Testis (tissue), 3 donors: Measurements from ENCODE around the gene MATK. TPM values are rescaled to one million over a fixed set of nuclear protein-coding genes. Genes with fewer than 3 reads are reported as not detected.
"Not testable (repeated sequence)": the region's sequence is repeated elsewhere in the genome, so short reads cannot be mapped to it uniquely, and the experiment has no call there.

Source experiments
- DNase-seq: peaks from one replicate; pipeline ENCODE4 v3.0.0-alpha.2; 2019
- H3K27ac ChIP-seq, 2 donors: fragments of 200-600 bp; sonication (generic); one replicate each; pipeline ENCODE4 v1.5.1; 2019
- H3K27me3 ChIP-seq: fragments of 200-600 bp; sonication (generic); one replicate; pipeline ENCODE4 v1.5.1; 2019
- H3K36me3 ChIP-seq: fragments of 200-600 bp; sonication (generic); one replicate; pipeline ENCODE4 v1.5.1; 2017; ENCODE audit warnings: low read depth; ENCODE audit errors: missing control alignments
- H3K4me1 ChIP-seq: fragments of 200-600 bp; sonication (generic); one replicate; pipeline ENCODE4 v1.5.1; 2019
- H3K4me3 ChIP-seq, 2 donors: fragments of 200-600 bp; sonication (generic); one replicate each; pipeline ENCODE4 v1.5.1; 2017 to 2019
- H3K9me3 ChIP-seq: fragments of 200-600 bp; sonication (generic); one replicate; pipeline ENCODE4 v1.5.1; 2017
- POLR2A ChIP-seq: fragments of 450-650 bp; IDR thresholded peaks from one replicate; pipeline ENCODE4 v1.6.1; 2017; ENCODE audit warnings: antibody characterized with exemption, mild to moderate bottlenecking, moderate library complexity
- WGBS, 2 donors: methylation state at CpG; one replicate each; pipeline ENCODE4 v1.1.5; 2018; 5-methylcytosine and 5-hydroxymethylcytosine counted together
- intact Hi-C: fragments of 100-400 bp; cut with DNase I; formaldehyde crosslinking; loops from one replicate; pipeline ENCODE4 v1.15.1; 2023; ENCODE audit warnings: low total_unique reads
- polyA plus RNA-seq: library from polyadenylated mRNA; stranded (reverse); fragments of 350-450 nt; fragmentation: Illumina TruSeq; extraction: RNeasy Lipid Tissue Mini Kit (QIAGEN cat#74804); gene quantifications from one replicate; pipeline ENCODE4 v1.2.3, GENCODE V29; 2014; ENCODE audit warnings: low read depth, low replicate concordance; ENCODE audit not compliant: insufficient read depth
- total RNA-seq, 2 donors: library from RNA; depleted of rRNA; stranded (reverse); fragments of >200 nt; gene quantifications; one replicate each; pipeline ENCODE4 v1.2.3, GENCODE V29; 2016
- TF ChIP-seq, protein P1 (sequence below), 3 experiments: fragments of 450-650 bp in 2 of 3; fragments of 200-600 bp in 1 of 3; sonication (generic) in 1 of 3; IDR thresholded peaks; one replicate each; pipeline ENCODE4 v1.5.1; 2016 to 2019; ENCODE audit warnings: antibody characterized with exemption in 3 of 3, mild to moderate bottlenecking in 2 of 3, moderate library complexity in 1 of 3

The MATK gene
- total and polyA plus RNA-seq, 3 donors from 2014 or later: 6.0 to 10.1 (median 10.1) TPM

GRCh38 chr19:3817761-3818160 is 31.6 kb upstream of the MATK start:
- no peak overlapping the region for H3K4me3 ChIP-seq
- H3K27me3 ChIP-seq: no peaks in the 10 kb centered on the region
- intact Hi-C loops: no loop called here
- no peak overlapping the region for H3K27ac ChIP-seq
- H3K4me1 ChIP-seq: no peaks in the 10 kb centered on the region
- H3K36me3 ChIP-seq: no peaks in the 10 kb centered on the region
- no peak for DNase-seq
- H3K9me3 ChIP-seq: no peaks in the 10 kb centered on the region
- WGBS, 2 donors: 84 to 87% methylated on average over 7 to 8 of the region's 8 CpGs
- no peak for TF ChIP-seq POLR2A
- TF ChIP-seq, protein P1, sequence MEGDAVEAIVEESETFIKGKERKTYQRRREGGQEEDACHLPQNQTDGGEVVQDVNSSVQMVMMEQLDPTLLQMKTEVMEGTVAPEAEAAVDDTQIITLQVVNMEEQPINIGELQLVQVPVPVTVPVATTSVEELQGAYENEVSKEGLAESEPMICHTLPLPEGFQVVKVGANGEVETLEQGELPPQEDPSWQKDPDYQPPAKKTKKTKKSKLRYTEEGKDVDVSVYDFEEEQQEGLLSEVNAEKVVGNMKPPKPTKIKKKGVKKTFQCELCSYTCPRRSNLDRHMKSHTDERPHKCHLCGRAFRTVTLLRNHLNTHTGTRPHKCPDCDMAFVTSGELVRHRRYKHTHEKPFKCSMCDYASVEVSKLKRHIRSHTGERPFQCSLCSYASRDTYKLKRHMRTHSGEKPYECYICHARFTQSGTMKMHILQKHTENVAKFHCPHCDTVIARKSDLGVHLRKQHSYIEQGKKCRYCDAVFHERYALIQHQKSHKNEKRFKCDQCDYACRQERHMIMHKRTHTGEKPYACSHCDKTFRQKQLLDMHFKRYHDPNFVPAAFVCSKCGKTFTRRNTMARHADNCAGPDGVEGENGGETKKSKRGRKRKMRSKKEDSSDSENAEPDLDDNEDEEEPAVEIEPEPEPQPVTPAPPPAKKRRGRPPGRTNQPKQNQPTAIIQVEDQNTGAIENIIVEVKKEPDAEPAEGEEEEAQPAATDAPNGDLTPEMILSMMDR (IDR thresholded peaks at IDR 0.05): no peak

DNA sequence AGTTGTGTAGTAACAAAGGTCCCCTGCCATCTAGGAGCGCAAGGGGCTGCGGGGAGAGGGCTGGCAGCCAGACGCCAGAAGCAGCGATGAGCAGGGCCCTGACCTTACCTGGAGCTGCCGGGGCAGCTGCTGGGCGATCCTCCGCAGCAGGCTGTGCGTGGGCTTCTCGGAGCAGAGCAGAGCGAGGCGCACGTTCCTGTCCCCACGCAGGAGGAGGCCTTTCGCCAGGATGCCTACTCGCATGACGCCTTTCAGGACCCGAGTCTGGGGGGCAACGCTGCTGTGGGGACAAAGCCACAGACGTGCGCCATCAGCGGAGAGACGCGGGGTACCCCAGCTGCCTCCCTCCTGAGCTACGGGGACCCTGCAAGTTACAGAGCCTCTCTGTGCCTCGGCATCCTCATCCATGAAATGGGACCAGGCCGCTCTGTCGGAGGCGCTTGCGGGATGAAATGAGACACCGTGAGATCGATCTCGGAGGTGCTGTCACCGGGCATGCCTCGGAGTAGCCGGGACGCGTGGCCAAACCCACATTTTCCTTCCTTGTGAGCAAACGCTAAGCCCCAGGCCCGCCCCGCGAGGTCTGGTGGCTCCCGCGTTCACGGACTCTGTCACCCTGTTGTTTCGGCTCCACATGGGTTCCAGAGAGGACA is 30.5 kb upstream of the MATK start:
- WGBS, 2 donors: 87 to 88% methylated on average over 25 to 45 of the region's 45 CpGs

DNA sequence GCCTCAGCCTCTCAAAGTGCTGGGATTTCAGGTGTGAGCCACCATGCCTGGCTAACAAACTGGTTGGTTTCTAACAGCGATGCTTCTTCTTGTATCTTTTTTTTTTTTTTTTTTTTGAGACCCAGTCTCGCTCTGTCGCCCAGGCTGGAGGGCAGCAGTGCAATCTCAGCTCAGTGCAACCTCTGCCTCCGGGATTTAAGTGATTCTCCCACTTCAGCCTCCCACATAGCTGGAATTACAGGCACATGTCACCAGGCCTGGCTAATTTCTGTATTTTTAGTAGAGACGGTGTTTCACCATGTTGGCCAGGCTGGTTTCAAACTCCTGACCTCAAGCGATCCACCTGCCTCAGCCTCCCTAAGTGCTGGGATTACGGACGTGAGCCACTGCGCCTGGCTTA is 30.0 kb upstream of the MATK start:
- H3K4me3 ChIP-seq, H3K27me3 ChIP-seq, H3K4me1 ChIP-seq, H3K27ac ChIP-seq, H3K36me3 ChIP-seq, DNase-seq, intact Hi-C loops, H3K9me3 ChIP-seq: not testable (repeated sequence)
- 92 to 96% methylated on average over 9 of the region's 9 CpGs for WGBS, 2 donors

More for the DNA sequence above, 30.5 kb upstream of the MATK start:
- no peak for TF ChIP-seq POLR2A
- TF ChIP-seq, protein P1 (IDR thresholded peaks at IDR 0.05): no peak
- H3K27ac ChIP-seq: no peak overlapping the region
- H3K4me3 ChIP-seq: no peak overlapping the region
- no peaks in the 10 kb centered on the region for H3K36me3 ChIP-seq
- no peaks in the 10 kb centered on the region for H3K27me3 ChIP-seq
- H3K9me3 ChIP-seq: no peaks in the 10 kb centered on the region
- intact Hi-C loops: no loop called here
- DNase-seq: no peak
- H3K4me1 ChIP-seq: no peaks in the 10 kb centered on the region

GRCh38 chr19:3814648-3815047 is 28.5 kb upstream of the MATK start:
- Histone ChIP-seq H3K9me3 (no peaks in the 10 kb centered on the region), H3K27me3 (no peaks in the 10 kb centered on the region), H3K4me1 (no peaks in the 10 kb centered on the region), H3K4me3 (no peak overlapping the region), H3K27ac (no peak overlapping the region), H3K36me3 (no peaks in the 10 kb centered on the region)
- DNase-seq: no peak
- TF ChIP-seq, protein P1 (IDR thresholded peaks at IDR 0.05): no peak
- TF ChIP-seq POLR2A: no peak
- 87 to 90% methylated on average over 4 of the region's 4 CpGs for WGBS, 2 donors
- intact Hi-C loops: no loop called here

DNA sequence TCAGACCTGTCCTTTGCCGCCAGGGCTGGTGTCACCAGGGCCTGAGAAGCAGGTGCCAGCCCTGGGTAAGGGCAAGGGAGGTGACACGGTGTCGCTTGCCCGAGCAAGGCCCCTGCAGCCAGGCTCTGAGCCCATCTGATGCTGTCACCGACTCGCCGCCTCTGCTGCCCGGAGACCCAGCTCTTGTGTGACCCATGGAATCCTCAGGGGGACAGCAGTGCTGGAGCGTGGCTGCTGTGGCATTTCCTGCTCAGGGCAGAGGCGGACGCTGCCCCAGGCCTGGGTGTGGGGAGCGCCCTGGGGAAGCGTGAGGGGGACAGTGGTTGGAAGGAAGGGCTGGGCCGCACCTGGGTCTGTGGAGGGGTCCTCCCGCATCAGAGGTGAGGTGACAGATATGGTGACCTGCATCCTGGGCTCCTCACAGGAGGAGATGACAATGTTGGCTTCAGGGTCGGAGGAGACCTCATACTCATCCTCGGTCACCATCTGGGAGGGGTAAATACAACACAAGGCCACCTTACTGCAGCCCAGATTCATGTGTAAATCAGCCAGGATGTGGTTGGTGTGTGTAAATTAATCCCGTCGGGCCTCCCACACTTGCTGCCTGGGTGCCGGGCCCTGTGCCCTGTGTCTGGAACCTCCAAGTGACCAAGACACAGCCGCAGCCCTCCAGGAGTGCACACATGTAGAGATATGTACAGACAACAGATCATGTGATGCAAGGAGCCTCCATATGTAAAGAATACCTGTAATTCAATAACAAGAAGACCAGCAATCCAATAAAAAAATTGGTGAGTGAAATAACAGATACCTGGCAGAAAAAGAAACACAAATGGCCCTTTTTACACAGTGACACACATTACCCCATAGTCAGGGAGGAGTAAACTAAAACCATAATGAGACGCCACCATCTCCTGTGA is 27.6 kb upstream of the MATK start:
- no peaks in the 10 kb centered on the region for H3K4me1 ChIP-seq
- no peak overlapping the region for H3K4me3 ChIP-seq
- DNase-seq: no peak
- WGBS, 2 donors: 84 to 92% methylated on average over 19 to 22 of the region's 22 CpGs
- TF ChIP-seq POLR2A: no peak
- TF ChIP-seq, protein P1 (IDR thresholded peaks at IDR 0.05): no peak
- intact Hi-C loops: no loop called here
- no peaks in the 10 kb centered on the region for H3K27me3 ChIP-seq
- H3K36me3 ChIP-seq: no peaks in the 10 kb centered on the region
- H3K27ac ChIP-seq: no peak overlapping the region
- H3K9me3 ChIP-seq: no peaks in the 10 kb centered on the region
